Esophagus squamous epithelium (tissue), 4 donors: ENCODE data around the gene DUSP10.

Source experiments
- POLR2A ChIP-seq, 4 donors: fragments of 450-650 bp; IDR thresholded peaks; one replicate each; pipeline ENCODE4 v1.6.1; 2017; ENCODE audit warnings: antibody characterized with exemption in 4 of 4, mild to moderate bottlenecking in 4 of 4, moderate library complexity in 3 of 4
- TF ChIP-seq, protein P1 (sequence below), 6 experiments: fragments of 450-650 bp in 4 of 6; fragments of 200-600 bp in 2 of 6; sonication (generic) in 2 of 6; IDR thresholded peaks; one replicate each; pipeline ENCODE4 v1.5.1; 2016 to 2019; ENCODE audit warnings: antibody characterized with exemption in 6 of 6, mild to moderate bottlenecking in 4 of 6, moderate library complexity in 4 of 6

DNA sequence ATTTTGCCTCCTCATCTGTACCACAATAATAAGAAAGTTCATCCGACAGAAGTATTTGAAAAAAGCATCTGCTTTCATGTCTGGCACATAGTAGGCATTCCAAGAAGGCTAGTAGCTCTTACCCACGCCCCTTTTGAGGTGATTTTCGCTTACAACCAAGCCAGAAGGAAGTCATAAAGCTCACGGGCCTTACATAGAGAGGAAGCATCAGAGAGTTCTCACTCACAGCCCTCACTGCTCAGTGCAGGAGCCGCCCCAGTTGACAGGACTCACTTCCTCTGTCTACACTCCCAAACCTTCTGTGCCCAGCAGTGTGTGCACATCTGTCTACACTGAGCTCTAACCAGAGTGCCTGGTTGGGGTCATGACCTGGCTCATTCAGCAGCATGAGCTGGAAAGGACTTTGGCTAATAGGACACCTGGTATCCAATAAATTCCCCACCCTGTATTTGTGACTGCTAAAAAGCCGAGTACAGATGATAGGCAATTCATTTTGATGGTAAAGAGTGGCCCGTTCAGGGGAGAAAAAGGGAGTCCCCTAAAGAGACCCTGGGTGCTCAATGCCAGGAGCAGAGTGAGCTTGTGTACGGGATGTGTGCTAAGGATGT is 36.8 kb upstream of the DUSP10 start:
- no peak for TF ChIP-seq POLR2A (IDR thresholded peaks at IDR 0.05)
- TF ChIP-seq, protein P1, sequence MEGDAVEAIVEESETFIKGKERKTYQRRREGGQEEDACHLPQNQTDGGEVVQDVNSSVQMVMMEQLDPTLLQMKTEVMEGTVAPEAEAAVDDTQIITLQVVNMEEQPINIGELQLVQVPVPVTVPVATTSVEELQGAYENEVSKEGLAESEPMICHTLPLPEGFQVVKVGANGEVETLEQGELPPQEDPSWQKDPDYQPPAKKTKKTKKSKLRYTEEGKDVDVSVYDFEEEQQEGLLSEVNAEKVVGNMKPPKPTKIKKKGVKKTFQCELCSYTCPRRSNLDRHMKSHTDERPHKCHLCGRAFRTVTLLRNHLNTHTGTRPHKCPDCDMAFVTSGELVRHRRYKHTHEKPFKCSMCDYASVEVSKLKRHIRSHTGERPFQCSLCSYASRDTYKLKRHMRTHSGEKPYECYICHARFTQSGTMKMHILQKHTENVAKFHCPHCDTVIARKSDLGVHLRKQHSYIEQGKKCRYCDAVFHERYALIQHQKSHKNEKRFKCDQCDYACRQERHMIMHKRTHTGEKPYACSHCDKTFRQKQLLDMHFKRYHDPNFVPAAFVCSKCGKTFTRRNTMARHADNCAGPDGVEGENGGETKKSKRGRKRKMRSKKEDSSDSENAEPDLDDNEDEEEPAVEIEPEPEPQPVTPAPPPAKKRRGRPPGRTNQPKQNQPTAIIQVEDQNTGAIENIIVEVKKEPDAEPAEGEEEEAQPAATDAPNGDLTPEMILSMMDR (IDR thresholded peaks at IDR 0.05): no peak
